Activated CD4-positive, alpha-beta T cell treated with anti-CD3 and anti-CD28 coated beads for 4 hours (primary cell): ENCODE results near the gene RAB44.
"Not testable (repeated sequence)": the region's sequence is repeated elsewhere in the genome, so short reads cannot be mapped to it uniquely, and the experiment has no call there.

Experiments used
- DNase-seq, 2 donors: peaks; one replicate each; pipeline ENCODE4 v3.0.0-alpha.2; 2020

Gene RAB44

DNA sequence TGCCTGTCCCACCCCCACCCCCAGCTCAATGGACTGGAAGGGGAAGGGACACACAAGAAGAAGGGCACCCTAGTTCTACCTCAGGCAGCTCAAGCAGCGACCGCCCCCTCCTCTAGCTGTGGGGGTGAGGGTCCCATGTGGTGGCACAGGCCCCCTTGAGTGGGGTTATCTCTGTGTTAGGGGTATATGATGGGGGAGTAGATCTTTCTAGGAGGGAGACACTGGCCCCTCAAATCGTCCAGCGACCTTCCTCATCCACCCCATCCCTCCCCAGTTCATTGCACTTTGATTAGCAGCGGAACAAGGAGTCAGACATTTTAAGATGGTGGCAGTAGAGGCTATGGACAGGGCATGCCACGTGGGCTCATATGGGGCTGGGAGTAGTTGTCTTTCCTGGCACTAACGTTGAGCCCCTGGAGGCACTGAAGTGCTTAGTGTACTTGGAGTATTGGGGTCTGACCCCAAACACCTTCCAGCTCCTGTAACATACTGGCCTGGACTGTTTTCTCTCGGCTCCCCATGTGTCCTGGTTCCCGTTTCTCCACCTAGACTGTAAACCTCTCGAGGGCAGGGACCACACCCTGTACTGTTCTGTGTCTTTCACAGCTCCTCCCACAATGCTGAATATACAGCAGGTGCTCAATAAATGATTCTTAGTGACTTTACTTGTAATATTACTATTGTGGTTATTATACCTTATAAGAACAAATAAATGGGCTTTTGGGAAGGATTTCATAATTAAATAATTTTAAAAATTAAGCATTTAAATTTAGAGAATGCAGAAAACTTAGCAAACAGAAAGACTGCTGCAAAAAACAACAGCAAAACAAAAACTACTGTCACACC, 10.7 kb upstream of the RAB44 start:
- DNase-seq = no peak

DNA sequence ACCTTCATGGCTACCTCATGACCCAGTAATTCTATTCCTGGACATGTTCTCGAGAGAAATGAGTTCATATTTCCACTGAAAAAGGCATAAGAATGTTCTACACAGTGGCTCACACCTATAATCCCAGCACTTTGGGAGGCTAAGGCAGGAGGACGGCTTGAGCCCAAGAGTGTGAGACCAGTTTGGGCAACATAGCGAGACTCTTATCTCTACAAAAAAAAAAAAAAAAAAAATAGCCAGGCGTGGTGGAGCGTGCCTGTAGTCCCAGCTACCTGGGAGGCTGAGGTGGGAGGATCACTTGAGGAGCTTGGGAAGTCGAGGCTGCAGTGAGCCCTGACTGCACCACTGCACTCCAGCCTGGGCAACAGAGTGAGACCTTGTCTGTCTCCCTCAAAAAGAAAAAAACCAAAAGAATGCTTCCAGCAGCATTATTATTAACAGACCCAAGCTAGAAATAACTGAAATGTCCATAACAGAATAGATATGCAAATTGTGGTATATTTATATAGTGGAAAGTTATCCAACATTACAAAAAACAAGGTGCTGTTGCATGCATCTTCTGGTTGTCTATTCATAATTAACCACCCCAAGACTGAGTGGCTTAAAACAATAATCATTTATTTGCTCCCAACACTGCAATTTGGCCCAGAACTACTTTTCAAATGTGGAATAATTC, 9.4 kb upstream of the RAB44 start:
- DNase-seq = no peak

DNA sequence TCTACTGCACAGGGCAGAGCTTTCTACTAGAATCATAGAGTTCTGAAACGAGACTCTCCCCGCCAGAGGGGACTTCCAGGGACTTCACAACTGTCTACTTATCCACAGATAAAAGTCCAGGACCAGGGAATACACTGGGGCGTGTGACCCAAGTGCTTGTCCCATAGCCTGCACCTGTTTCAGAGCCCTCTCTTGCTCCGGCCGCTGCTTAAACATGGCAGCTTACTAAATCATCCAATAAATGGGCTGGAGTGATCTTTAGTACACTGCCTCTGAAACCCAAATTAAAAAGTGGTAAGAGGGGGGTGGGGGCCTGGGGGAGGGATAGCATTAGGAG, 8.9 kb upstream of the RAB44 start:
- no peak for DNase-seq

DNA sequence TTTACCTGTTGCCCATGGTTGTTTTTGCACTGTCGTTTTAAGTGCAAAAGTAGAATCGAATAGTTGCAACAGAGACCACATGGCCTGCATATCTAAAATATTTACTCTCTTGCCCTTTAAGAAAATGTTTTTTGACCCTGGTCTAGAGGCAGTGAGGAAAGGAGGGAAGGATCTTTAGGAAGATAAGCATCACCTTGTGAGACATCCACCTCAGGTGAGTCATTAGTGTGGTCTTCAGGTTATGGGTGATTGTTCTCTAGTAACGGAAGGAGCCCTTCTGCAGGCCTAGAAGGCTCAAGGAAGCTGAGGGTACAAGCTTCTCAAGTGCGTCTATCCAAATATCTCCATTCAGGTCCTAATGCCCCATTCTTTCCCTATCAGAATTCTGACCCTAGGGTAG, 6.6 kb upstream of the RAB44 start:
- DNase-seq = no peak

DNA sequence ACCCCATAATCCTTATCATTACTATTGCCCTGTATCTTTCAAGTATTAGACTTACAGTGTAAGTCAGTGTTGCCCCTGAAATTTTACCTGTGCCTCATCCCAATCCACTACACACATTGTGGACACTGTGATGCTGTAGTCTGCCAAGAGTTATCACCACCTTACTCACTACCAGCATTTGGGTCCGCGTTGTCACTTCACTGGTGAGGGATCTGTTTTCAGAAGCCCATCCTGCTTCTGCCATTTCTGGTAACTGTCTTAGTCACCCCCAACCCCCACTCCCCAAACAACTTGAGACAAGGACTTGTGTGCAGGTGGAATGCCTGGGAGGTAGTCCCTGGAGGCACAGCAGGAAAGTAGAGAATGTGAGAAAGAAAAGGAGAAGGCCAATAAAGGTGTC, 6.0 kb upstream of the RAB44 start:
- no peak for DNase-seq

DNA sequence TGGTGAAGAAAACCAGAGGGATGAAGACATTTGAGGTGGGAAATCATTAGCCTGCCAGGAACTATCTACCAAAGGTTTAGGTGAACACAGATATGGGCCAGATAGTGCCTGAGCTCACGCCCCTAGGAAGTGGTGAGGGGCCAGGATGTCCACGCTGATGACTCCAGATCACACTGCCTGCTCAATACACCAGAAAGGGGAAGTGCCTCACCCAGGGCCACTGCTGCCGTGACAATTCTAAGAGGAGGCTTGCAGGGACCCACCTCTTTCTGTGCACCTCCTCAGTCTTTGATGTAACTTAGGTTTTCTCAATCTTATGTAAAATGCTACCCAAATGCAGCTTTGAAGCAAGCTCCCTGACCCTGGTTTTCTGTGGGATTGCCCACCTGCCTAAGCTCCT, 5.4 kb upstream of the RAB44 start:
- DNase-seq = no peak

DNA sequence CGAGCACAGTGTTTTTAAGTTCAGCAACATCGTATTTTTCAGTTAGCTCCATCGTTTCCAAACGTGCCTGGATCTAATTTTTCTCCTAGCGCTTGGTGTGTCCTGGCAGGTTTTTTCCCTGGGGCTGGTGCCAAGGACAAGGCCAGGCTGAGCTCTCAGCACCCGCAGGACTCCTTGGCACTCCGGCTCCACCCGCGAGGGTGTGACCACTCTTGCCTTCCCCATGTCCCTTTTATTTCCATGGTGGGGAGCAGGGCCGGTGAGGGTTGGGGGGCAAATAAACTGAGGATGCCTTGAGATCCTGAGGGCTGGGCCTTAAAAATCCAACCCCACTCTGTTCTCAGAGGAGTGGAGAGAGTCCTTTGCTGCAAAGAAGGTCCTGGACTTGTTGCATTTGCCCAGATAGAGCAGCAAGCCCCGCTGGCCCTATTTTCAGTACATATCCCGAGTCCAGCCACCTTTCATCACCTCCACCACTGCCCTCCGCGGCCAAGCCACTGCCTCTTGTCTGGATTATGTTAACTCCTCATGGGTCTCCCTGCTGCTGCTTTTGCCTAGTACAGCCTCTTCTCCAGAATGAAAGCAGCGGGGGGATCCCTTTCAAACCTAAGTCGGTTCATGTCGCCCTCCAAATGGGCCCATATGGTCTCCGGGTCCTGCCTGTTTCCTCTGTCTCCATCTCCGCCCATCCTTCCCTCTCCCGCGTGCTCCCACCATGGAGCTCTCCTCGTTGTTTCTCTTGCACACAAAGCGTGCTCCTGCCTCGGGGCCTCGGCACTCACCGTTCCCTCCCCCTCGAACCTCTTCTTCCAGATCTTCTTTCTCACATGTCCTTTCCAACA, 4.5 kb upstream of the RAB44 start:
- no peak for DNase-seq

DNA sequence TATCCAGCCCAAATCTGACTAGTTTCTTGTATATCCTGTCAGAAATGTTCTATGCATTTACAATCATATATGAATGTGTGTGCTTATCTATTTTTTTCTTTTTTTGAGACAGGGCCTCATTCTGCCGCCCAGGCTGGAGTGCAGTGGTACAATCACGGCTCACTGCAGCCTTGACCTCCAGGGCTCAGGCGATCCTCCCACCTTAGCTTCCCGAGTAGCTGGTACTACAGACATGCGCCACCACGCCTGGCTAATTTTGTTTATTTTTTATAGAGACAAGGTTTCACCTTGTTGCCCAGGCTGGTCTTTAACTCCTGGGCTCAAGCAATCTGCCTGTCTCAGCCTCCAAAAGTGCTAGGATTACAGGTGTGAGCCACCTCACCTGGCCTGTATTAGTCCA, 3.0 kb upstream of the RAB44 start:
- DNase-seq = no peak

DNA sequence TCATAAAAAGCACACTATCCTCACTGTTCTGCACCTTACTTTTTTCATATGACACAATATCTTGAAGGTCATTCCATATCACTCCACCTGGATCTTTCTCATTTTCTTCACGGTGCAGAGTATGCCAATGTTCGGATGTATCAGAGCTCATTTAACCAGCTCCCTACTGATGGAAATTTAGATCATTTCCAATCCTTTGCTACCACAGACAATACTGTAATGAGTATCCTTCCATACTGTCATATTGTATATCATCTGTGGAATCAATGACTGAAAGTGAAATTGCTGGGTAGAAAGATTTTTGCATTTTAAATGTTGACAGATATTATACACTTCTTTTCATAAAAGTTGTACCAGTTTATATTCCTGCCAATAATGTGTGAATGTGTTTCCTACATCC, 2.2 kb upstream of the RAB44 start:
- no peak for DNase-seq

DNA sequence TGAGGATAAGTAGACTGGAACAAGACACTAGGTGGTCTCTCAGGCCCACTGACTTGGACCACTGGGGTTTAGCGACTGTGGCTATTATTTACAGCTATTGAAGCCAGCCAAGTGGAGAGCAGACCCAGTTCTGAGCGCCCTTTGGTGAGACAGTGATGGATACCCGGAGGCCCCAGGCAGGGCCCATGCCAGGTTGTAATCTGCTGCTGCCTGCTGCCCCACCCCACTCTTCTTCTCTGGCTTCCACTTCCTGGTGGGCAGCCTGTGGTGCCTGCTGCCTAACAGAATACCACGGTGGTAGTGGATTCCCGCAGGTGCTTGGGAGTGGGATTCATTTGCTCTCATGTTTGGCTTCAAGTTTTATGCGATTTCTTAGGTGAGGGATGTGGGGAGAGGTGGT, 570 bp downstream of the RAB44 start:
- no peak for DNase-seq

DNA sequence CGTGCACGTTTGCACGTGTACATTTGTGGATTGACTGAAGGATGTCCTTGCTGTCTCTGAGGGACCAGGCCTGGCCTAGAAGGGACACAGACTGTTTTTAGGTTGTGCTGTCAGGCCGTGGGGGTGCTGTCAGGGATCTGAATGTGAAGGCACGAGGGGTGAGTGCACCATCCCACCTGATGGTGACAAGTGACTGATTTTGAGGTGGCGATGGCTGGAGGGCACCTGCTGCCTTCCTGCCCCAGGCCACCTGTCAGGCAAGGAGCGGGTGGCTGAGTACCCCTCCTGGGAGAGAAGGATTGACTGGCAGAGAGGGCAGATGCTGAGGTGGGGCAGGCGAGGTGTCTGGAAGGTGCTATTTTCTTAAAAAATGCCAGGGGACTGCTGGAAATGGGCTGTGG, 1.2 kb downstream of the RAB44 start:
- no peak for DNase-seq

DNA sequence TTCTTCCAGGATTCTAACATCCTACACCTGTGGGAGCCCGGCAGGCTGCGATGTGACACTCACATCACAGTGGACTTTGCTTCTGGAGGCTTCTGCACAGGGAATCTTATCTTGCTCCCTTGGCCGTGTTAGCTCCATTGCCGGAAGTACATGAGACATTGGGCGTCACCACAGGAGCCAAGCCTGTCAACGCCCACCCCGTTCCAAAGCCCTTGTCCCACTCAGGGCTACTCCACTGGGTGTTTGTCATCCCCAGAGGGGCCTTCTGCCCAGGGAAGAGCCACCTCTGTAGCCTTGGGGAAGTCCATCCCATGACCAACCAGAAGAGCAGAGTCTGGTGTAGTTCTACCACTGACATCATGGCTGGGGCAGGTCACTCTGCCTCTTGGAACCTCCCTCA, 1.7 kb downstream of the RAB44 start:
- DNase-seq = no peak

DNA sequence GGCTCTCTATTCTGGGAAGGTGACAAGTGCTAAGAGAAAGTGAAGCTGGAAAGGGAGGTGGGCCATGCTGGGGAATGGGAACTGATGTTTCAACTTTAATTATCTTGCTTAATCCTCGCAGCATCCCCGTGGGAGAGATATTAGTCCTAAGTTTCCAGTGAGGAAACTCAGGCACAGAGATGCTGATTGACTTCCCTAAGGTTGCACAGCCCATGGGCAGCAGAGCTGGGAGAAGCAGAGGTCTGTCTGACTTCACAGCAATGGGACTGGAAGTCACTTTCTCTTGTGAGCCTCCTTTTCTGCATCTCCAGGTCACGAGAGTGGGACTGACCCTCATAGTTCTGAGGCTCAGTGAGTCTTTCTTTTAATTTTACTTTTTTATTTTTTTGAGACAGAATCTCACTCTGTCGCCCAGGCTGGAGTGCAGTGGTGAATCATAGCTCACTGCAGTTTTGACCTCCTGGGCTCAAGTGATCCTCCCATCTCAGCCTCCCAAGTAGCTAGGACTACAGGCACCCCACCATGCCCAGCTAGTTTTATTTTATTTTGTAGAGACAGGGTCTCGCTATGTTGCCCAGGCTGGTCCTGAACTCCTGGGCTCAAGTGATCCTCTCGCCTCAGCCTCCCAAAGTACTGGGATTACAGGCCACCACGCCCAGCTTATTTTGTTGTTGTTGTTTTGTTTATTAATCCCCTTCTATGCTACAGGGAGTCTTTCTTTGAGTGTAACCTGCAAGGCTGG, 2.6 kb downstream of the RAB44 start:
- DNase-seq = no peak

DNA sequence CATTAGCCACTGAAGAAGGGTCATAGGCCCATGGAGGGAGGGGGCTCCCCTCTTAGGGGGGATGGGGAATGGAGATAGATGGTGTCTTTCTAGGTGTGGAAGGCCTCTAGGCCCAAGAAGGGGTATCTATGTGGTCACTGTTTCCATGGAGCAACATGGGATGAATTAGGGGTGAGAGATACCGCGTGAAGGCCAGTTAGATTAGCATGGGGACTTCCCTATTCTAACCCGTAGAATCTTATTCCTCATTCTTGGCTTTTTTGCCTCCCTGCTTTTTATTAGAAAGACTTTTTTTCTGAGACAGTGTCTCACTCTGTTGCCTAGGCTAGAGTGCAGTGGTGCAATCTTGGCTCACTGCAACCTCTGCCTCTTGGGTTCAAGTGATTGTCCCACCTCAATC, 3.2 kb downstream of the RAB44 start:
- DNase-seq = no peak

DNA sequence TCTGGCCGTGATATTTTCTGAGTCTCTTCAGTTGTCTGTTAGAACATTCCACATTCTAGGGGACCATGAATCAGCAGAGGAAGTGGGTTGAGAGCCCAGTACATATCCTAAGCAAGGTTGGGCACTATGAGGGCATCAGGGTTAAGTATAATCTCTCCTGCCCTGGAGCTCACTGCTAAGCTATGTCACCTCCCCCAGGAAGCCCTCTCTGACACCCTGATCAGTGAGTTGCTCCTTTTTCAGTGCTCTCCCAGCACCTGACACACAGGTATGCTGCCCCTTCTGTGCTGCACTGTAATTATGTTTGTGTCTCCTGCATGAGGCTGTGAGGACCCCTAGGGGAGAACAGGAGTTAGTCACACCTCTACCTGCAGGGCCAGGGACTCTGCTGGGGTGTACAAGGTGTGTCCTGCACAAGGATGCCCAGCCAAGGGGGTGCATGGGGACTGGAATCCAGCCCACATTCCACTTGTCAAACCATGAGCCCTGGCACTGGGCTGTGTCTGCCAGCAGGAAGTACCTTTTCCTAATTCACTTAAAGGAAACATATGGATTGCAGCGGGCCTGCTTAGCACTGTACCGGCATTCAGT, 3.9 kb downstream of the RAB44 start:
- no peak for DNase-seq

DNA sequence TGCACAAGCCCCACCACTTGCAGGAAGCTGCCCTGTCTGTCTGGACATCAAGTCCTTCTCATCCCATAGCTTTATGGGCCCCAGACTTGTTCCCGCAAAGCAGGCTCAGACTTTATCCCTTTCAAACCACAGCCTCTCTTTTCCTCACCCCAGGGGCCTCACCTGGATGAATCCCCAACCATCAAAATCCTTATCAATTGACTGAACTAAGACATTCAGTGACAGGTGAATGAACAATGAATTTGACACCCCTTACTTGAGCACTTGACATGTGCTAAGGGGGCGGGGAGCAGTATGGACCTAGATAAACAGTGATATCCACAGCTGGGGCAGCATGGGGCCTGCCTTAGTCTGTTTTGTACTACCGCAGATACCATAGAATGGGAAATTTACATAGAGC, 5.0 kb downstream of the RAB44 start:
- DNase-seq = no peak

DNA sequence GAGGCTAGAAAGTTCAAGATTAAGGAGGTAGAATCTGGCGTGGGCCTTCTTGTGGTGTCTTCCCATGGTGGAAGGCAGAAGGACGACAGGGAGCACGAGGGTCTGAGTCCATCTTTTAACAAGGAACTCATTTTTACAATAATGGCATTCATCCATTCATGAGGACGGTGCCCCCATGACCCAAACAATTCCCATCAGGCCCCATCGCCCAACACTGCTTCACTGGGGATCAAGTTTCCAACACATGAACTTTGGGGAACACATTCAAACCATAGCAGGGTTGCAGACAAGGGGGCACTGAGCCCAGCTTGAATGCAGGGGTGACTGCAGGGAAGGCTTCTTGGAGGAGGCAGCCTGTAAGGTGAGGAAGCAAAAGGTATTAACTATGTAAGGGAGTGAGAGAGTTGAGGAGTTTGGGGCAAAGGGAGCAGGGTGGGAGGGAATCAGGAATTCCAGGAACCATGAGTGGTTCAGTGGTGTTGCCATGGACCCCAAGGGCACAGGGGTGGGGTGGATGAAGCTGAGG, 5.5 kb downstream of the RAB44 start:
- DNase-seq = no peak

DNA sequence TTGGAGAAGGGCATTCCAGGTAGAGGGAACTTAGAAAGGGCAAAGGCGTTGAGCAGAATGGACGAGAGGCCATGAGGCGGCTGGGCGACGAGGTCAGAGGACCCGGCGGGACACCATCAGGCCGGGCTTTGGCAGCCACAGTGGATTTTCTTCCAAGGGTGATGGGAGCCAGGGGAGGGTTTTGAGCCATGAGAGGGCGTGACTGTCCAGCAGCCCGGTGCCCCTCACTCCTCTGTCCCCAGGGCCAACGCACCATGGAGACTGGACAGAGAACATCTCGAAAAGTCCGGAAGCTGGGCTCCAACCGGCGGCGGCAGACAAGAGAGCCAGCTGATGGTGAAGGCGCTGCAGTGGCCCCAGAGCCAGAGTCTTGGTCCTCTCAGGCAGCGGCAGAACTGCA, 6.4 kb downstream of the RAB44 start:
- DNase-seq = no peak

DNA sequence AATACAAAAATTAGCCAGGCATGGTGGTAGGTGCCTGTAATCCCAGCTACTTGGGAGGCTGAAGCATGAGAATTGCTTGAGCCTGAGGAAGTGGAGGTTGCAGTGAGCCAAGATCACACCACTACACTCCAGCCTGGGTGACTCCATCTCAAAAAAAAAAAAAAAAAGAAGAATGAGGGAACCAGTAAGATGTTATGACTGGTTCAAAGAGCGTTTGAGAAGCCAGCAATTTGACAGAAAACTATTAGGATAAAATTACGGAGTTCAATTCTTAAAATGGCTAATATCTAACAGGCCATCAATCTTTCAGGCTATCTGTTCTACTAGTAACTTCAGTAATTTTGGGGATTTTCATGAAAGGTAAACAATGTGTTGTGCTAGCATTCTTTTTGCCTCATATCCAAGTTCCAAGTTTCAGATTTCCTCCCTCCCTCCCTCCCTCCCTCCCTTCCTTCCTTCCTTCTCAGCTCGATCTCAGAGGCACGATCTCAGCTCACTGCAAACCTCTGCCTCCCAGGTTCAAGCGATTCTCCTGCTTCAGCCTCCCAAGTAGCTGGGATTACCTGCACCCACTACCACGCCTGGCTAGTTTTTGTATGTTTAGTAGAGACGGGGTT, 7.4 kb downstream of the RAB44 start:
- DNase-seq = not testable (repeated sequence)

DNA sequence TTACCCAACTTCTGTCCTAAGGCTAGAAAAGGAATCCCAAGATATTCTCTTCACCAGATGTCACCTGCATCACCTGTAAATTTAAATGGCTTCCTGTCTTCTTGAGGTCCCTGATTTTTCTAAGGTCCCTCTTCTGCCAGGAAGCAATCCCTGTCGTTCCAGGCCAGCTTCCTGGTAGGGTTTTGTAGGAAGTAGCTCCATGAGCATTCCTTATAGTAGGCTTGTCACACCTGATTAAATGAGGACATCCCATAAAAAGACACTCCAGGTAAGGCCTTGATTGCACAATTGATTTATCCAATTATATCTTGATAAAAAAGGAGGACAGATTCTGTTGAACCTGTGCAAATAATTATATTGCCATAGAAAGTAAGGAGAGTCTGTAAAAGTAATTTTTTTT, 8.7 kb downstream of the RAB44 start:
- no peak for DNase-seq

DNA sequence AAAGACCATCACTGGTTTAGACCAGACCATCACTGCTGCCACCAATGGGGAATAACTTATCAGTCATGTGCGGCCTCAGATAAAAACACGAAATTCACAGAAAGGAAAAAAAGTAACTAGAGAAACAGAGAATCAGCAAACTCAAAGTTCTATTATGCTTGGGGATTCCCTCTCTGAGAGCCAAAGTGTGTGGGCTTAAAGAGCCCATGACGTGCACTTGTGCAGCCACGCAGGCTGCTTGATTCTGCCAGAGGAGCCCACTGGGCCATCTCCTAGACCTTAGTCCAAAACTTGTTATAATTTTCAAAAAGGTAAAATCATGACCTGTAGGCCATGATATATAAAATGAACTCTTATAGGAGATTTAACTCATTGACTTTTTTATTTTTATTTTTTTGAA, 15.2 kb downstream of the RAB44 start:
- no peak for DNase-seq

DNA sequence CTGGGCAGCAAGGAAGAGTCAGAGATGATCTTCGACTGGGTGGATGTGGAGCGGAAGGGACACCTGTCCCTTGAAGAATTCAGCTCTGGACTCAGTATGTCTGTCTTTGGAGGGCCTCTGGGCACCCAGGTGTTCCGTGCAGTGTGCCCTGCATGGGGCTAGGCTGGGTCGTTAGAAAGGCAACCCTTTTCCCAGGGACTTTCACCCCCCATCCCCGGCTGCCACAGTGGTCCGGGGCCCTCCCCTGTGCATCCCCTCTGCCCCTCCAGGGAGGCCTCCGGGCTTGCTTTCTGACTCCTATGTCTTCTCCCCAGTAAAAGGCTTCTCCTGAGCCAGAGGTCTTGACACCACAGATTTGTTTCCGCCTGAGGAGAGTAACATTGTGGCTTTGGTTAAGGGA, 16.2 kb downstream of the RAB44 start:
- DNase-seq = no peak
